Placental epithelial cell (primary cell): ENCODE data around the gene SHMT2. TPM values are rescaled to one million over a fixed set of nuclear protein-coding genes. Genes with fewer than 3 reads are reported as not detected.

Experiments
- small RNA-seq: library from RNA; depleted of rRNA; stranded (forward); fragments of <200 nt; gene quantifications from one replicate; pipeline ENCODE3, GENCODE V24; 2012
- total RNA-seq: library from RNA; depleted of rRNA; stranded (reverse); fragments of >200 nt; gene quantifications from 2 replicates; pipeline ENCODE4 v1.2.3, GENCODE V29; 2012

SHMT2 gene
- total RNA-seq = 91.1 and 211 TPM in 2 replicates

GRCh38 chr12:57229634-57230380 is at the start of gene SHMT2:
TSS of gene SHMT2 (plus strand) at chr12:57229711. CDS start at chr12:57229779, 68 bp downstream.

GRCh38 chr12:57216014-57216911 is 13.2 kb upstream of the SHMT2 start, which contains the start of gene NXPH4:
TSS of gene NXPH4 (plus strand) at chr12:57216794. CDS start at chr12:57216970, 176 bp downstream.

GRCh38 chr12:57250956-57251355 is 21.4 kb downstream of the SHMT2 start, which contains the start of gene STAC3:
TSS of gene STAC3 (minus strand) at chr12:57251187. CDS start at chr12:57249636, 1,551 bp downstream.

Small RNA genes within 50 kb of the gene (small RNA-seq; reads per million reads assigned to genes)
- gene MIR1228 = 1.2 reads per million, percentile 64 among the genes with 10 or more reads in this experiment

Other genes starting within 250 kb of the SHMT2 start
- gene ZBTB39, start 223.2 kb upstream of the SHMT2 start, total RNA-seq = 8.2 and 8.7 TPM in 2 replicates
- not detected in 2 replicates for gene TAC3, start 213.2 kb upstream of the SHMT2 start, total RNA-seq
- gene MYO1A, start 179.6 kb upstream of the SHMT2 start, total RNA-seq = not detected in 2 replicates
- 5.0 and 5.1 TPM in 2 replicates for gene NEMP1, start 150.9 kb upstream of the SHMT2 start, total RNA-seq
- 22.8 and 50.1 TPM in 2 replicates for gene NAB2, start 140.6 kb upstream of the SHMT2 start, total RNA-seq
- gene STAT6, start 118.3 kb upstream of the SHMT2 start, total RNA-seq = 58.7 and 143 TPM in 2 replicates
- gene LRP1, start 101.2 kb upstream of the SHMT2 start, total RNA-seq = 209 and 237 TPM in 2 replicates
- not detected in 2 replicates for gene LRP1-AS, start 82.1 kb upstream of the SHMT2 start, total RNA-seq
- gene NXPH4, start 12.9 kb upstream of the SHMT2 start, total RNA-seq = 1.2 TPM in 1 of 2 replicates, not detected in the other
- gene STAC3, start 21.5 kb downstream of the SHMT2 start, total RNA-seq = 0.39 TPM in 1 of 2 replicates, not detected in the other
- gene R3HDM2, start 201.3 kb downstream of the SHMT2 start, total RNA-seq = 16.3 and 20.4 TPM in 2 replicates
- not detected in 2 replicates for gene INHBC, start 205.1 kb downstream of the SHMT2 start, total RNA-seq
- not detected in 2 replicates for gene INHBE, start 225.6 kb downstream of the SHMT2 start, total RNA-seq
- gene GLI1, start 230.1 kb downstream of the SHMT2 start, total RNA-seq = 0.39 and 0.76 TPM in 2 replicates